ENCODE results near the gene LTBP1. TPM values are rescaled to one million over a fixed set of nuclear protein-coding genes. Genes with fewer than 3 reads are reported as not detected.

Gene LTBP1
- total and polyA plus RNA-seq, 2 experiments from 2014 or later: 15.7 to 49.8 TPM

GRCh38 chr2:33131111-33131510, 184.4 kb downstream of the LTBP1 start:
- H3K9me3 Mint-ChIP-seq: no peaks in the 10 kb centered on the region
- H3K27ac Mint-ChIP-seq: no peak overlapping the region
- no peak overlapping the region for H3K4me3 Mint-ChIP-seq
- H3K4me1 ChIP-seq (ENCODE audit: insufficient read depth): no peaks in the 10 kb centered on the region
- ATAC-seq (no peak), DNase-seq (ENCODE audit: low spot score) (no peak)
- H3K4me1 Mint-ChIP-seq: peaks cover 8% of the 10 kb centered on the region
- TF ChIP-seq EZH2phosphoT487 (IDR thresholded peaks at IDR 0.05; ENCODE audit: unreplicated experiment) (no peak), REST (IDR thresholded peaks at IDR 0.05; ENCODE audit: unreplicated experiment) (no peak), CTCF (conservative IDR thresholded peaks at IDR 0.05; ENCODE audit: low read depth in 2 of 2) (no peak), CREB1 (CRISPR knock-in tag; IDR thresholded peaks at IDR 0.05; ENCODE audit: low read depth) (no peak), STAT1 (IDR thresholded peaks at IDR 0.05; ENCODE audit: unreplicated experiment) (no peak), ZNF331 (CRISPR knock-in tag; IDR thresholded peaks at IDR 0.05; ENCODE audit: low read depth) (no peak), POLR2AphosphoS5 (IDR thresholded peaks at IDR 0.05; ENCODE audit: low read depth) (no peak), ETS1 (IDR thresholded peaks at IDR 0.05) (no peak)
- H3F3A ChIP-seq (replicated peaks; ENCODE audit: low read depth): no peaks in the 10 kb centered on the region
- no peaks in the 10 kb centered on the region for H3K36me3 Mint-ChIP-seq (ENCODE audit: low read depth)
- no peaks in the 10 kb centered on the region for H3K27me3 ChIP-seq (ENCODE audit: insufficient read depth)
- no peak overlapping the region for H3K27ac ChIP-seq (ENCODE audit: low read depth)
- H3K36me3 ChIP-seq (ENCODE audit: insufficient read depth): no peaks in the 10 kb centered on the region
- H3K9me2 ChIP-seq (ENCODE audit: insufficient read depth): 0 out of 2 replicates have a peak, but pooled peaks cover 4% of the 10 kb centered on the region
- no peaks in the 10 kb centered on the region for H3K79me2 ChIP-seq (replicated peaks; ENCODE audit: insufficient read depth)
- H2AFZ ChIP-seq: no peak overlapping the region
- no peaks in the 10 kb centered on the region for H4K20me1 ChIP-seq (replicated peaks; ENCODE audit: insufficient read depth)
- H3K4me2 ChIP-seq: no peak overlapping the region
- H3K4me3 ChIP-seq: no peak overlapping the region
- peaks cover 3% of the 10 kb centered on the region for H3K27me3 Mint-ChIP-seq (ENCODE audit: insufficient read depth, low read depth, poor library complexity)

GRCh38 chr2:33131749-33132148, 185.0 kb downstream of the LTBP1 start:
- Histone ChIP-seq H3K79me2 (replicated peaks; ENCODE audit: insufficient read depth) (no peaks in the 10 kb centered on the region), H3K4me2 (no peak overlapping the region), H3K4me1 (ENCODE audit: insufficient read depth) (no peaks in the 10 kb centered on the region), H3K36me3 (ENCODE audit: insufficient read depth) (no peaks in the 10 kb centered on the region), H3K4me3 (no peak overlapping the region), H2AFZ (no peak overlapping the region), H3K27me3 (ENCODE audit: insufficient read depth) (no peaks in the 10 kb centered on the region), H3K27ac (ENCODE audit: low read depth) (no peak overlapping the region), H4K20me1 (replicated peaks; ENCODE audit: insufficient read depth) (no peaks in the 10 kb centered on the region), H3F3A (replicated peaks; ENCODE audit: low read depth) (no peaks in the 10 kb centered on the region), H3K9me2 (ENCODE audit: insufficient read depth) (0 out of 2 replicates have a peak, but pooled peaks cover 4% of the 10 kb centered on the region)
- no peak overlapping the region for H3K4me3 Mint-ChIP-seq
- ATAC-seq: no peak
- peaks cover 8% of the 10 kb centered on the region for H3K4me1 Mint-ChIP-seq
- no peak for DNase-seq (ENCODE audit: low spot score)
- H3K27ac Mint-ChIP-seq: no peak overlapping the region
- peaks cover 3% of the 10 kb centered on the region for H3K27me3 Mint-ChIP-seq (ENCODE audit: insufficient read depth, low read depth, poor library complexity)
- no peaks in the 10 kb centered on the region for H3K36me3 Mint-ChIP-seq (ENCODE audit: low read depth)
- no peaks in the 10 kb centered on the region for H3K9me3 Mint-ChIP-seq
- TF ChIP-seq ZNF462 (CRISPR knock-in tag; IDR thresholded peaks at IDR 0.05): no peak
- no peak for TF ChIP-seq NANOG (IDR thresholded peaks at IDR 0.05; ENCODE audit: borderline replicate concordance)
- TF ChIP-seq STAT1 (IDR thresholded peaks at IDR 0.05; ENCODE audit: unreplicated experiment): no peak
- no peak for TF ChIP-seq POLR2AphosphoS5 (IDR thresholded peaks at IDR 0.05; ENCODE audit: low read depth)

Data from GM23338 (cell line).